ENCODE results near the gene ANKRD24.
A peak's percentile ranks its signal among the peaks of the same experiment; 100 is the strongest.

ANKRD24 gene

DNA sequence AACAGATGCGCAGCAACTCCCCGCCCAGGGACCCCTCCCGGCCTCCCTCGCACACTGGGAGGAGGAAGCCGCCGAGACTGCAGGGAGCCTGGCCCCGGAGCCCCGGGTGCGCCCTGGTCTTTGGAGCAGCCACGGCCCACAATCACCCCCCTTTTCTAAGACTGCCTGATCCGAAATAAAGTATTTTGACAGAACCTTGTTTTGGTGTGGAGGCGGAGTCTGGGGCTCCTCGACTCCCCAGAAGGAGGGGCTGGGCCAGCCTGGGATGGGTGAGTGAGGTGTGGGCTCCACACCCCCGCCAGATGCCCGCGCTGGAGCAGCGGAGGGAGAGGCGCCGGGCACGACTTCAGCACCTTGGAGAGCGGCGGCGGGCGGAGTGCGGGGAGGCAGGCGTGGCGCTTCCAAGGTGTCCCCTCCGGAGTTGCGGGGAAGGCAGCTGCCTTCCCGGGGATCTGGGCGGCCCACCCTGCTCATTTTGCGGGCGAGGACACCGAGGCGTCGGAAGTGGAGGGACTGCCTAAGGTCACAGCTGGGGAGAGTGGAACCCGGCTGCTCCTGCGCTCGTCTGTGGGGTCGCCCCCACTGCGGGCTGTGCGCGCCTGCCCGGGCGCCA, 9.5 kb upstream of the ANKRD24 start (continued):
- TF ChIP-seq, protein P1, sequence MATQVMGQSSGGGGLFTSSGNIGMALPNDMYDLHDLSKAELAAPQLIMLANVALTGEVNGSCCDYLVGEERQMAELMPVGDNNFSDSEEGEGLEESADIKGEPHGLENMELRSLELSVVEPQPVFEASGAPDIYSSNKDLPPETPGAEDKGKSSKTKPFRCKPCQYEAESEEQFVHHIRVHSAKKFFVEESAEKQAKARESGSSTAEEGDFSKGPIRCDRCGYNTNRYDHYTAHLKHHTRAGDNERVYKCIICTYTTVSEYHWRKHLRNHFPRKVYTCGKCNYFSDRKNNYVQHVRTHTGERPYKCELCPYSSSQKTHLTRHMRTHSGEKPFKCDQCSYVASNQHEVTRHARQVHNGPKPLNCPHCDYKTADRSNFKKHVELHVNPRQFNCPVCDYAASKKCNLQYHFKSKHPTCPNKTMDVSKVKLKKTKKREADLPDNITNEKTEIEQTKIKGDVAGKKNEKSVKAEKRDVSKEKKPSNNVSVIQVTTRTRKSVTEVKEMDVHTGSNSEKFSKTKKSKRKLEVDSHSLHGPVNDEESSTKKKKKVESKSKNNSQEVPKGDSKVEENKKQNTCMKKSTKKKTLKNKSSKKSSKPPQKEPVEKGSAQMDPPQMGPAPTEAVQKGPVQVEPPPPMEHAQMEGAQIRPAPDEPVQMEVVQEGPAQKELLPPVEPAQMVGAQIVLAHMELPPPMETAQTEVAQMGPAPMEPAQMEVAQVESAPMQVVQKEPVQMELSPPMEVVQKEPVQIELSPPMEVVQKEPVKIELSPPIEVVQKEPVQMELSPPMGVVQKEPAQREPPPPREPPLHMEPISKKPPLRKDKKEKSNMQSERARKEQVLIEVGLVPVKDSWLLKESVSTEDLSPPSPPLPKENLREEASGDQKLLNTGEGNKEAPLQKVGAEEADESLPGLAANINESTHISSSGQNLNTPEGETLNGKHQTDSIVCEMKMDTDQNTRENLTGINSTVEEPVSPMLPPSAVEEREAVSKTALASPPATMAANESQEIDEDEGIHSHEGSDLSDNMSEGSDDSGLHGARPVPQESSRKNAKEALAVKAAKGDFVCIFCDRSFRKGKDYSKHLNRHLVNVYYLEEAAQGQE (tag by site-specific recombination; IDR thresholded peaks at IDR 0.05): peak; percentile 99
- TF ChIP-seq ZNF157 (tag by site-specific recombination; IDR thresholded peaks at IDR 0.05) (no peak), ZIC2 (tag by site-specific recombination; IDR thresholded peaks at IDR 0.05) (peak; percentile 37; the same call in 1 of the 2 replicates), IKZF3 (tag by site-specific recombination; IDR thresholded peaks at IDR 0.05) (peak; percentile 59; the same call in 1 of the 2 replicates), KLF1 (tag by site-specific recombination; IDR thresholded peaks at IDR 0.05) (peak; percentile 69), ZXDB (tag by site-specific recombination; IDR thresholded peaks at IDR 0.05) (no peak), ZNF24 (tag by site-specific recombination; IDR thresholded peaks at IDR 0.05) (0 out of 2 replicates have a peak, but pooled peaks have one; percentile 29), ZNF501 (tag by site-specific recombination; IDR thresholded peaks at IDR 0.05) (no peak), FEZF1 (tag by site-specific recombination; IDR thresholded peaks at IDR 0.05) (no peak), ZFHX2 (tag by site-specific recombination; conservative IDR thresholded peaks at IDR 0.05) (peak; percentile 72), KLF9 (tag by site-specific recombination; IDR thresholded peaks at IDR 0.05; ENCODE audit: low read depth) (peak; percentile 67), ZEB2 (tag by site-specific recombination; IDR thresholded peaks at IDR 0.05) (peak; percentile 53; the same call in 1 of the 2 replicates), ZNF600 (tag by site-specific recombination; IDR thresholded peaks at IDR 0.05) (peak; percentile 63), ZBTB8A (tag by site-specific recombination; IDR thresholded peaks at IDR 0.05) (0 out of 2 replicates have a peak, but pooled peaks have one; percentile 25), SP3 (tag by site-specific recombination; IDR thresholded peaks at IDR 0.05) (0 out of 2 replicates have a peak, but pooled peaks have one; percentile 31), ZBTB1 (tag by site-specific recombination; IDR thresholded peaks at IDR 0.05) (peak; percentile 74; the same call in 1 of the 2 replicates), ZBTB20 (tag by site-specific recombination; IDR thresholded peaks at IDR 0.05) (0 out of 2 replicates have a peak, but pooled peaks have one; percentile 25), EGR2 (tag by site-specific recombination; IDR thresholded peaks at IDR 0.05; ENCODE audit: low read depth) (peak; percentile 69), ZNF610 (tag by site-specific recombination; IDR thresholded peaks at IDR 0.05; ENCODE audit: borderline replicate concordance) (0 out of 2 replicates have a peak, but pooled peaks have one; percentile 20)
- TF ChIP-seq, protein P2, sequence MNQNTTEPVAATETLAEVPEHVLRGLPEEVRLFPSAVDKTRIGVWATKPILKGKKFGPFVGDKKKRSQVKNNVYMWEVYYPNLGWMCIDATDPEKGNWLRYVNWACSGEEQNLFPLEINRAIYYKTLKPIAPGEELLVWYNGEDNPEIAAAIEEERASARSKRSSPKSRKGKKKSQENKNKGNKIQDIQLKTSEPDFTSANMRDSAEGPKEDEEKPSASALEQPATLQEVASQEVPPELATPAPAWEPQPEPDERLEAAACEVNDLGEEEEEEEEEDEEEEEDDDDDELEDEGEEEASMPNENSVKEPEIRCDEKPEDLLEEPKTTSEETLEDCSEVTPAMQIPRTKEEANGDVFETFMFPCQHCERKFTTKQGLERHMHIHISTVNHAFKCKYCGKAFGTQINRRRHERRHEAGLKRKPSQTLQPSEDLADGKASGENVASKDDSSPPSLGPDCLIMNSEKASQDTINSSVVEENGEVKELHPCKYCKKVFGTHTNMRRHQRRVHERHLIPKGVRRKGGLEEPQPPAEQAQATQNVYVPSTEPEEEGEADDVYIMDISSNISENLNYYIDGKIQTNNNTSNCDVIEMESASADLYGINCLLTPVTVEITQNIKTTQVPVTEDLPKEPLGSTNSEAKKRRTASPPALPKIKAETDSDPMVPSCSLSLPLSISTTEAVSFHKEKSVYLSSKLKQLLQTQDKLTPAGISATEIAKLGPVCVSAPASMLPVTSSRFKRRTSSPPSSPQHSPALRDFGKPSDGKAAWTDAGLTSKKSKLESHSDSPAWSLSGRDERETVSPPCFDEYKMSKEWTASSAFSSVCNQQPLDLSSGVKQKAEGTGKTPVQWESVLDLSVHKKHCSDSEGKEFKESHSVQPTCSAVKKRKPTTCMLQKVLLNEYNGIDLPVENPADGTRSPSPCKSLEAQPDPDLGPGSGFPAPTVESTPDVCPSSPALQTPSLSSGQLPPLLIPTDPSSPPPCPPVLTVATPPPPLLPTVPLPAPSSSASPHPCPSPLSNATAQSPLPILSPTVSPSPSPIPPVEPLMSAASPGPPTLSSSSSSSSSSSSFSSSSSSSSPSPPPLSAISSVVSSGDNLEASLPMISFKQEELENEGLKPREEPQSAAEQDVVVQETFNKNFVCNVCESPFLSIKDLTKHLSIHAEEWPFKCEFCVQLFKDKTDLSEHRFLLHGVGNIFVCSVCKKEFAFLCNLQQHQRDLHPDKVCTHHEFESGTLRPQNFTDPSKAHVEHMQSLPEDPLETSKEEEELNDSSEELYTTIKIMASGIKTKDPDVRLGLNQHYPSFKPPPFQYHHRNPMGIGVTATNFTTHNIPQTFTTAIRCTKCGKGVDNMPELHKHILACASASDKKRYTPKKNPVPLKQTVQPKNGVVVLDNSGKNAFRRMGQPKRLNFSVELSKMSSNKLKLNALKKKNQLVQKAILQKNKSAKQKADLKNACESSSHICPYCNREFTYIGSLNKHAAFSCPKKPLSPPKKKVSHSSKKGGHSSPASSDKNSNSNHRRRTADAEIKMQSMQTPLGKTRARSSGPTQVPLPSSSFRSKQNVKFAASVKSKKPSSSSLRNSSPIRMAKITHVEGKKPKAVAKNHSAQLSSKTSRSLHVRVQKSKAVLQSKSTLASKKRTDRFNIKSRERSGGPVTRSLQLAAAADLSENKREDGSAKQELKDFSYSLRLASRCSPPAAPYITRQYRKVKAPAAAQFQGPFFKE (tag by site-specific recombination; IDR thresholded peaks at IDR 0.05; ENCODE audit: borderline replicate concordance): no peak
- TF ChIP-seq, protein P3, sequence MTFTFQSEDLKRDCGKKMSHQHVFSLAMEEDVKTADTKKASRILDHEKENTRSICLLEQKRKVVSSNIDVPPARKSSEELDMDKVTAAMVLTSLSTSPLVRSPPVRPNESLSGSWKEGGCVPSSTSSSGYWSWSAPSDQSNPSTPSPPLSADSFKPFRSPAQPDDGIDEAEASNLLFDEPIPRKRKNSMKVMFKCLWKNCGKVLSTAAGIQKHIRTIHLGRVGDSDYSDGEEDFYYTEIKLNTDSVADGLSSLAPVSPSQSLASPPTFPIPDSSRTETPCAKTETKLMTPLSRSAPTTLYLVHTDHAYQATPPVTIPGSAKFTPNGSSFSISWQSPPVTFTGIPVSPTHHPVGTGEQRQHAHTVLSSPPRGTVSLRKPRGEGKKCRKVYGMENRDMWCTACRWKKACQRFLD (tag by site-specific recombination; IDR thresholded peaks at IDR 0.05): no peak
- TF ChIP-seq, protein P4, sequence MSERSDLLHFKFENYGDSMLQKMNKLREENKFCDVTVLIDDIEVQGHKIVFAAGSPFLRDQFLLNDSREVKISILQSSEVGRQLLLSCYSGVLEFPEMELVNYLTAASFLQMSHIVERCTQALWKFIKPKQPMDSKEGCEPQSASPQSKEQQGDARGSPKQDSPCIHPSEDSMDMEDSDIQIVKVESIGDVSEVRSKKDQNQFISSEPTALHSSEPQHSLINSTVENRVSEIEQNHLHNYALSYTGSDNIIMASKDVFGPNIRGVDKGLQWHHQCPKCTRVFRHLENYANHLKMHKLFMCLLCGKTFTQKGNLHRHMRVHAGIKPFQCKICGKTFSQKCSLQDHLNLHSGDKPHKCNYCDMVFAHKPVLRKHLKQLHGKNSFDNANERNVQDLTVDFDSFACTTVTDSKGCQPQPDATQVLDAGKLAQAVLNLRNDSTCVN (tag by site-specific recombination; optimal IDR thresholded peaks at IDR 0.05): peak; percentile 68
- TF ChIP-seq, protein P5, sequence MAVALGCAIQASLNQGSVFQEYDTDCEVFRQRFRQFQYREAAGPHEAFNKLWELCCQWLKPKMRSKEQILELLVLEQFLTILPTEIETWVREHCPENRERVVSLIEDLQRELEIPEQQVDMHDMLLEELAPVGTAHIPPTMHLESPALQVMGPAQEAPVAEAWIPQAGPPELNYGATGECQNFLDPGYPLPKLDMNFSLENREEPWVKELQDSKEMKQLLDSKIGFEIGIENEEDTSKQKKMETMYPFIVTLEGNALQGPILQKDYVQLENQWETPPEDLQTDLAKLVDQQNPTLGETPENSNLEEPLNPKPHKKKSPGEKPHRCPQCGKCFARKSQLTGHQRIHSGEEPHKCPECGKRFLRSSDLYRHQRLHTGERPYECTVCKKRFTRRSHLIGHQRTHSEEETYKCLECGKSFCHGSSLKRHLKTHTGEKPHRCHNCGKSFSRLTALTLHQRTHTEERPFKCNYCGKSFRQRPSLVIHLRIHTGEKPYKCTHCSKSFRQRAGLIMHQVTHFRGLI (tag by site-specific recombination; IDR thresholded peaks at IDR 0.05): no peak
- TF ChIP-seq, protein P6, sequence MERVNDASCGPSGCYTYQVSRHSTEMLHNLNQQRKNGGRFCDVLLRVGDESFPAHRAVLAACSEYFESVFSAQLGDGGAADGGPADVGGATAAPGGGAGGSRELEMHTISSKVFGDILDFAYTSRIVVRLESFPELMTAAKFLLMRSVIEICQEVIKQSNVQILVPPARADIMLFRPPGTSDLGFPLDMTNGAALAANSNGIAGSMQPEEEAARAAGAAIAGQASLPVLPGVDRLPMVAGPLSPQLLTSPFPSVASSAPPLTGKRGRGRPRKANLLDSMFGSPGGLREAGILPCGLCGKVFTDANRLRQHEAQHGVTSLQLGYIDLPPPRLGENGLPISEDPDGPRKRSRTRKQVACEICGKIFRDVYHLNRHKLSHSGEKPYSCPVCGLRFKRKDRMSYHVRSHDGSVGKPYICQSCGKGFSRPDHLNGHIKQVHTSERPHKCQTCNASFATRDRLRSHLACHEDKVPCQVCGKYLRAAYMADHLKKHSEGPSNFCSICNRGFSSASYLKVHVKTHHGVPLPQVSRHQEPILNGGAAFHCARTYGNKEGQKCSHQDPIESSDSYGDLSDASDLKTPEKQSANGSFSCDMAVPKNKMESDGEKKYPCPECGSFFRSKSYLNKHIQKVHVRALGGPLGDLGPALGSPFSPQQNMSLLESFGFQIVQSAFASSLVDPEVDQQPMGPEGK (tag by site-specific recombination; IDR thresholded peaks at IDR 0.05): peak; percentile 81
